HG03565 (cell line): Measurements from ENCODE around the gene LMBRD1.
"Not testable (repeated sequence)": the region's sequence is repeated elsewhere in the genome, so short reads cannot be mapped to it uniquely, and the experiment has no call there.

Experiments used
- ATAC-seq: cut with Tn5 transposase; IDR thresholded peaks from one replicate; pipeline ENCODE4 v1.9.1; 2021; ENCODE audit warnings: mild to moderate bottlenecking, moderate library complexity; ENCODE audit not compliant: unreplicated experiment

The LMBRD1 gene

GRCh38 chr6:69796642-69797390 is at the start of gene LMBRD1:
Gene LMBRD1, minus strand, starts transcription at chr6:69797010. Its CDS starts 129 bp downstream, at chr6:69796881.
- peak; percentile 95 for ATAC-seq

DNA sequence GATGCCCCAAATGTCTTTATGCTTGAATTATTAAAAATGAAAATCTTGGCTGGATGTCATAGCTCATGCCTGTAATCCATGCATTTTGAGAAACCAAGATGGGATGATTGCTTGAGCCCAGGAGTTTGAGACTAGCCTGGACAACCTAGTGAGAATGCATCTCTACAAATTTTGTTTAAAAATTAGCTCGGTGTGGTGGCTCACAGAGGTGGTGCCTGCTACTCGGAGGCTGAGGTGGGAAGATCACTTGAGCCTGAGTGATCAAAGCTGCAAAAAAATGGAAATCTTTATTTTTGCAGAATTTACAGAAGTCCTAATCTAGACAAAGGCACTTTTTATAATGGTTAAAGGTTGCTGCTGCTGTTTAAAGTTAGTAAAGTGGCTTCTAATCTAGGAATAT is 49.5 kb upstream of the LMBRD1 start:
- ATAC-seq, result no peak

- no peak for ATAC-seq
Measured at GRCh38 chr6:69843189-69843588, 46.4 kb upstream of the LMBRD1 start.

DNA sequence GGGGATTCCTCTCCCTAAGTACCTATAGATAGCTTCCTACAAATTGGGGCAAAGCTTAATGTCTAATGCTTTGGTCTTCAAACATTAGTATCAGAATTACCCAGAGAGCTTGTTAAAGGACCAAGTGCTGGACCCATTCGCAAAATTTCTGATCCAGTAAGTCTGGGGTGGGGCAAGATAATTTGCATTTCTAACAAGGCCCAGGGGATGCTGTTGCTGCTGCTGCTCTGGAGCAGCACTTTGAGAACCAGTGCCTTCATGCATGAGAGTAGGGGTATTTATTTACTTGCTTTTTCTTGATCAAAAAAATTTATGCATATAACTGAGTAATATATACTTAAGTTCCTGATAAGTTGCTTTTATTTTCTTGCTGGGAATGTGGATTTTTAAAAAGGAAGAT is 45.1 kb upstream of the LMBRD1 start:
- ATAC-seq, result no peak

DNA sequence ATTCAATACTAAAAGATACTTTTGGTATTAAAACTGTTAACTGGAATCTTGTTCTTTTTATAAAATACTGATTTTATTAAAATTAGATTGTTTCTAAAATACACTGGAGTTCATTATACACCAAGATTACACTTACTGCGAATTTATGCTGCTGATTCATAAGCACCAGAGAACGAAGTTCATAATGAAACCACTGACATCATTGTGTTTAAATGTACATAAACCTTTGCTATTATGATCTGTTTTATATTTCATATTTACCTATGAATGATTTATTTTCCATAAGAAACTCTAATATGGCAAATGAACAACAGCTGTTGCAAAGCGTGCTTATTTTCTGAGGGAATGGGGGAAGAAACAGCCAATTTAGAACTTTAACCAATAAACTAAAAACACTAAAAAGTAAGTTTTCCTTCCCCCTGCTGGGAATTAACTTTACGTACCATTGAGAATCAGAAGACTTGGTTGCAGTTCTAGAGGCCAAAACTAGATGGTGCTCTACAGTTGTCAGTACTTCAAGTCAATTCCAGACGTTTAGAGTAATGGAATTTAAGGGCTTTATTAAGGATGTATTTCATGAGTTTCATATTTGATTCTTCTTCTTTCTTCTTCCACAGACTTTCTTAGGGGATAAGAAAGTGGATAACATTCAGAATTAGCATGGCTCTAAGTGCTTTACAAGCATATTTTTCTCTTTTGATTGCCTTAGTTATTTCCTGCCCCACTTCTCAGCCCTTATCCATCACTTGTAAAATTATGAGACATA is 38.8 kb upstream of the LMBRD1 start:
- ATAC-seq, result peak; percentile 72

- ATAC-seq, result no peak
Measured at GRCh38 chr6:69832558-69832957, 35.7 kb upstream of the LMBRD1 start.

GRCh38 chr6:69827276-69827893 is 30.6 kb upstream of the LMBRD1 start:
- ATAC-seq, result no peak

DNA sequence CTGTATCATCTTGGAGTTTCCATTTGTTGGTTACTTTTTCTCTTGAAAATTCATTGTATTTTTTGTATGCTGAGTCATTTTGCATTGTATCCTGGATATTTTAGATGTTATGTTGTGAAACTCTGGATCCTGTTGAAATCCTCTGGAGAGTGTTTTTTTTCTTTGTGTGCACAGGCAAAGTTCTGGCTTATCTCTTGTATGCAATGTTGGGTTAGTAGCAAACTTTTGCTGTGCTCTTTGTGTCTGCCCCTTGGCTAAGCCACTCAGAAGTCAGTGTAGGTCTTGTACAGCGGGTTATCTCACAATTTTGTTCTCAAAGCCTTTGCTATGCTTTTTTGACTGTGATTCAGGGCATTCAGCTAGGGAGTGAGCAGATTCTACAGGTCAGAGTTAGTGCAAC is 29.1 kb upstream of the LMBRD1 start:
- no peak for ATAC-seq

GRCh38 chr6:69824355-69824754 is 27.5 kb upstream of the LMBRD1 start:
- not testable (repeated sequence) for ATAC-seq

GRCh38 chr6:69820438-69820837 is 23.6 kb upstream of the LMBRD1 start:
- ATAC-seq, result no peak

- no peak for ATAC-seq
Measured at GRCh38 chr6:69820018-69820417, 23.2 kb upstream of the LMBRD1 start.

DNA sequence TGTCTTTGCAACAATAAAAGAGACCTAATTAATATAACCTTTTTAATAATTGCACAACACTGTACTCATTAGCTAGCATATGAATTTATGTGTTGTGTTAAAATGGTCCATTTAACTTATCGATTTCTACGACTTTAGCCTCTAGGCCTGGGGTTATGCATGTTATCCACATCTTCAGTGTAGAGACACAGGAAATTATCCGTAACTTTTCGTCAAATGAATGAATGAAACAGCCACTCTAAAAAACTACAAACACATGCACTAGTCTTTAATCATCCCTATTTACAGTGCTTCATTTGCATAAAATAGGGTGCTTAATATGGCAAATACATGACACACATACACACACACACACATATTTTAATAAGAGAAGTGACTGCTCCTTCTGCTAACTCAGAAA is 22.3 kb upstream of the LMBRD1 start:
- no peak for ATAC-seq

- ATAC-seq, result no peak
Measured at GRCh38 chr6:69818223-69818930, 21.6 kb upstream of the LMBRD1 start.

GRCh38 chr6:69817358-69817757 is 20.5 kb upstream of the LMBRD1 start:
- no peak for ATAC-seq

DNA sequence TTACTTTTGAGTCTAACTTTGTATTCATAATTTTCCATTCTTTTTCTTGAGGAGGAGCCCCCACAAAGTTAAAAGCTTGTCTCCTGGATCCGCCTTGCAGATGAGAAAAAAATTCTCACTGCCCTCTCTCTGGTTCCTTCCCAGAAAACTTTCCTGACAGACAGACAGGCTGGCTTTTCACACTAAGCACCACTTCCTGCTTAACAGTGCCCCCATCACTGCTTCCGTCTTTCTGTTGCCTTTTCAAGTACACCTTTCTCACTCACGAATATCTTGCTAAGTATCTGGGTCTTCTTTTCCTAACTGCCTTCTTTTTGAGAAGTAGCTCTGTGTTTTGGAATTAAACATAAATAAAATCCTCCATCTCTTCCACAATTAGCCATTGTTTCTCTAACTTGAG is 19.8 kb upstream of the LMBRD1 start:
- ATAC-seq, result no peak

GRCh38 chr6:69816026-69816425 is 19.2 kb upstream of the LMBRD1 start:
- ATAC-seq, result peak; percentile 69

DNA sequence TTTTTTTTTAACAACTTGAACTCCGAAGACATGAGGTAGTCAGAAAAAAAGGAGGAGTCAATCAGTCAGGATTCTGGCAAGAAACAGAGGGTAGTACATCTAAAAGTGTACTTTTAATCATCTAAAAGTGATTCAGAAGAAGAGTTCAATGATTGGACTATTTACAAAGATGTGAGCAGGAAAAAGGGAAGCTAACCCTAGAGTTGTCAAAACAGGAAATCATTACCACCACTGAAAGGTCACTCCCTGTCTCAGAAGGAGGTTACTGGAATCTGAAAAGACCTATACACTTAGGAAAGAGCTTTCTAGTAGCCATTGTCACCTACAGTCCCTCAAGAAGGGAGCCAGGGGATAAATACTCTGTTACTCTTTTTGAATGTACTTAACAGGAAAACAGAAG is 16.7 kb upstream of the LMBRD1 start:
- peak; percentile 39 for ATAC-seq

DNA sequence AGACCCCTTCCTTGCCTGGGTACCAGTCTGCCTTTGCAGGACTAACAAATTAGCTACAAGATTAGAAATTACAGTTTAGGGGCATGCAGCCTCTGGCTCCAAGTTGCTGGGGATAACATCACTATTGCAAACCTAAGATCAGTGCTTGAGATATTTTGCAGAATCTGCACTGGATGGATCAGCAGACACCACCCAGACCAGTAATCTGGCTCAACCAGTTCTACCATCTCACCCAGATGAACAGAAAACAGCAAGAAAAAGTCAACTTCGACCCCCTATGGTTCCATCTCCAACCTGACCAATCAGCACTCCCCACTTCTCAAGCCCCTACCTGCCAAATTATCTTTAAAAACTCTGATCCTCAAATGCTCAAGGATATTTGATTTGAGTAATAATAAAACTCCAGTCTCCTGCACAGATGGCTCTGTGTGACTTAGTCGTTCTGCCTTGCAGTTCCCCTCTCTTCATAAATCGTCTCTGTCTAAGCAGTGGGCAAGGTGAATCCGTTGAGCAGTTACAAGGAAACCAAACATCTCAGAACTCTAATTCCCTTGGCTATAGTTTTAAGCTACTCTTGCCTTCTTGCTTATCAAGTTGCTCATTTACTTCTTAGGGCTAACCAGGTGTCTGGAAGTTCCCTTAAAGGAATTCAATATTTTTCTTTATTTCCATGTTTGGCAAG is 16.1 kb upstream of the LMBRD1 start:
- no peak for ATAC-seq

GRCh38 chr6:69802995-69803394 is 6.2 kb upstream of the LMBRD1 start:
- no peak for ATAC-seq

DNA sequence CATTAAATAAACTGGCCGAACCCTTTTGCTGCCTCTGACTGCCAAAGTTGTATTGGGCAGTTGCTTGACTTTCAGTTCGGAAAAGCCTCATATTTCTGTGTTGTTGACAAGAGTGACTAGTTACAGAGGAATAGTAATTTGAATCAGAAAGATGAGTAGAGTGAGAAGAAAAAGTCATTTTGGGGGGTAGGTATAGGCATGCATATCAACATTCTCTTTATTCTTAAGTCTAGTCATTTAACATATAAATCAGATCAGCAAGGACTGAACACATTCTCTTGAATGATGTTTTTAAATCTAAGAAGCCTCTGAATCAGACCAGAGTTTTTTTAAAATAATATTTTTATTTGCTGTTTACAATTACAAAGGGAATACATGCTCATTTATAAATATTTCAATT is 4.9 kb upstream of the LMBRD1 start:
- ATAC-seq, result no peak

GRCh38 chr6:69801225-69801624 is 4.4 kb upstream of the LMBRD1 start:
- ATAC-seq, result no peak
